Kidney (tissue), 14 donors: Measurements from ENCODE around the gene PLCH1. TPM values are rescaled to one million over a fixed set of nuclear protein-coding genes. Genes with fewer than 3 reads are reported as not detected.

Source experiments
- DNase-seq, 5 donors: peaks; one replicate each; pipeline ENCODE4 v3.0.0-alpha.2; 2013 to 2020
- FAIRE-seq: peaks from 2 replicates; lab custom pipeline; 2012; peaks lifted over from hg19 to GRCh38; lab: Jason Lieb, UNC
- H3K27ac ChIP-seq, 2 donors: one replicate each; pipeline ENCODE4 v1.7.0; 2013; ENCODE audit warnings: low read depth in 2 of 2, low read length in 2 of 2, inconsistent platforms in 1 of 2
- H3K27me3 ChIP-seq: one replicate; pipeline ENCODE4 v1.7.1; 2013; ENCODE audit warnings: low read length, inconsistent platforms; ENCODE audit not compliant: control insufficient read depth, insufficient read depth
- H3K36me3 ChIP-seq, 3 donors: one replicate each; pipeline versions ENCODE4 v1.7.0 to v1.7.1; 2013; ENCODE audit warnings: low read length in 3 of 3, control low read depth in 1 of 3, inconsistent platforms in 1 of 3; ENCODE audit not compliant: insufficient read depth in 3 of 3, control insufficient read depth in 2 of 3
- H3K4me1 ChIP-seq, 3 donors: one replicate each; pipeline versions ENCODE4 v1.7.0 to v1.7.1; 2013; ENCODE audit warnings: low read length in 3 of 3, inconsistent platforms in 1 of 3, low read depth in 1 of 3; ENCODE audit not compliant: control insufficient read depth in 2 of 3, insufficient read depth in 2 of 3
- H3K4me3 ChIP-seq, 3 donors: one replicate each; pipeline versions ENCODE4 v1.7.0 to v1.8.1; 2013; ENCODE audit warnings: low read length in 3 of 3, control low read depth in 1 of 3, inconsistent platforms in 1 of 3
- H3K9ac ChIP-seq, 3 donors: one replicate each; pipeline versions ENCODE4 v1.7.0 to v1.7.1; 2013; ENCODE audit warnings: low read length in 3 of 3, control low read depth in 1 of 3, inconsistent platforms in 1 of 3
- H3K9me3 ChIP-seq, 3 donors: one replicate each; pipeline versions ENCODE4 v1.7.0 to v1.7.1; 2013; ENCODE audit warnings: low read length in 3 of 3, control low read depth in 1 of 3, inconsistent platforms in 1 of 3; ENCODE audit not compliant: control insufficient read depth in 2 of 3, insufficient read depth in 1 of 3
- CTCF ChIP-seq: IDR thresholded peaks from 3 replicates; pipeline ENCODE4 v1.5.1; 2012; ENCODE audit warnings: mild to moderate bottlenecking, moderate library complexity, borderline replicate concordance; ENCODE audit not compliant: insufficient read depth; ENCODE audit errors: extremely low read depth
- intact Hi-C: fragments of 100-400 bp; cut with DNase I; formaldehyde crosslinking; loops from one replicate; pipeline ENCODE4 v1.11.1; 2022
- polyA plus RNA-seq: library from polyadenylated mRNA; stranded (reverse); fragments of 350-450 nt; fragmentation: Illumina TruSeq; extraction: RNeasy Lipid Tissue Mini Kit (QIAGEN cat#74804); gene quantifications from one replicate; pipeline ENCODE4 v1.2.3, GENCODE V29; 2014; ENCODE audit warnings: low read depth, low replicate concordance; ENCODE audit not compliant: insufficient read depth
- total RNA-seq: library from RNA; stranded (reverse); fragmentation: NEBNext Ultra II Directional; extraction: Animal tissue kit (Norgen Biotek cat#: 25700); gene quantifications from one replicate; pipeline ENCODE4 v1.2.1, GENCODE V29; 2021
- donor health status: control.
- donor health status: control.
- donor health status: control.
- donor health status: control.
- donor health status: control.
- donor health status: DM: yes; HTN: yes; CAD: no.
- donor health status: Normal renal cell carcinoma (clear cell type).

Gene PLCH1
- total and polyA plus RNA-seq, 2 donors from 2014 or later = 1.6 to 9.6 TPM

DNA sequence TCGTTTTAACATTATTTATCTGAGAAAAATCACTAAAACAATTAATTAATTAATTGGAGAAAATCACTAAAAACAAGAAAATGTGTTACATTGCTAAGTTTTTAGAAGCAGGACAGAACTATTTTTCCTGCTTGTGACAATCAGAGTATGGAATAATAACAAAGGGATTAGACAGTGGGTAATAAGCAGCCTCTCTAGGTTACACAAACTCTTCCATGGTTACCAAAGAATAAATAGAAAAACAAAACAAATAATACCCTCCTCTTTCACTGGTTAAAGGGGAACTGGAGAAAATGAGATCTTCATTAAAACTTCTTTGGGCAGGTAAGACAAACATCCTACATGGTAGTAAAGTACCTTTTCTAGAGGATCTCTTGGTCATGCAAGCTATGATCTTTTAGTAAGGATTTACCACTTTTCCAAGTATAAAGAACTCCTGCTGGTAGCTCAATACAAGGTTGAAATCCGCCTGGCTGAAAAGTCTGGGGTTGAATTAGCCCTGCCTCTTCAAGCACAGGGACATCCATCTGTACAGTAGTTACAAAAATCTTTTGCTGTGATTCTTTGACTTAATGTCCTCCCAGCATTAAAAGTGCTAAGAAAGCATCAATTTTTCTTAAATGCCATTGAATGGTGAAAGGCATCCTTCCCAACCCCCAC lies 2.5 kb upstream of the PLCH1 start:
- no peaks in the 10 kb centered on the region for H3K36me3 ChIP-seq
- TF ChIP-seq CTCF = no peak
- H3K4me1 ChIP-seq = no peaks in the 10 kb centered on the region
- H3K27me3 ChIP-seq = no peaks in the 10 kb centered on the region
- H3K9ac ChIP-seq = no peak overlapping the region
- H3K27ac ChIP-seq = no peak overlapping the region
- DNase-seq (peak in 1 of 5 donors; percentile 21), FAIRE-seq (no peak)
- intact Hi-C loops = no loop called here
- no peak overlapping the region for H3K4me3 ChIP-seq
- no peaks in the 10 kb centered on the region for H3K9me3 ChIP-seq

DNA sequence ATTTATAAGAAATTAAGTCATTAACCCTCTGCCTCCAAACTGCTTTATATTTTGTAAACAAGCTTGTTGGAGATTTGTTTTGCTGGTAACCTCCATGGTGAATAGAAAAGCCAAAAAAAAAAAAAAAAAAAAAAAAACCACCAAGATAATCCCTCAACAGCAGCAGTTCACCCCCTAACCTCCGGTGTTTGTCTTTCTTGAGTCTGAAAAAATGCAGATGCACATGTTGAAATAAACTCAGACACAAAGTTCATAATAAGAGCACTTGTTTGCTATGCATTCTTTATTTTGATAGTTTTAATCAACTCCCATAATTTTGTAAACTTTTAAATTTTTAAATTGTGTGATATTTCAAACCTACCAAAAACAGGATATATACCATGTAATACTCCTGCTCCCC lies 1.8 kb upstream of the PLCH1 start:
- no peak for TF ChIP-seq CTCF
- H3K27ac ChIP-seq = no peak overlapping the region
- H3K4me3 ChIP-seq = no peak overlapping the region
- no peaks in the 10 kb centered on the region for H3K36me3 ChIP-seq
- DNase-seq (no peak), FAIRE-seq (no peak)
- no peaks in the 10 kb centered on the region for H3K27me3 ChIP-seq
- no peaks in the 10 kb centered on the region for H3K9me3 ChIP-seq
- intact Hi-C loops = no loop called here
- peaks cover 0 to 2% (median 0%) of the 10 kb centered on the region in 3 donors for H3K4me1 ChIP-seq
- H3K9ac ChIP-seq = no peak overlapping the region

GRCh38 chr3:155745795-155746550 lies 1.1 kb upstream of the PLCH1 start:
- TF ChIP-seq CTCF = no peak
- Histone ChIP-seq H3K27me3 (no peaks in the 10 kb centered on the region), H3K4me1 (peaks cover 0 to 5% (median 0%) of the 10 kb centered on the region in 3 donors), H3K27ac (no peak overlapping the region), H3K9me3 (no peaks in the 10 kb centered on the region), H3K9ac (peak overlapping the region in 2 of 3 donors; percentile 10 to 37), H3K4me3 (peak overlapping the region in 2 of 3 donors; percentile 64 to 88), H3K36me3 (no peaks in the 10 kb centered on the region)
- intact Hi-C loops = no loop called here
- DNase-seq = peak in 4 of 5 donors; percentile 61 to 80 (median 70)
- FAIRE-seq = no peak
